ENCODE results near the gene ZBTB17.

- no peak for TF ChIP-seq CTCF (IDR thresholded peaks at IDR 0.05)
- no peak for TF ChIP-seq POLR2A (IDR thresholded peaks at IDR 0.05)
Observed at GRCh38 chr1:16023050-16023653, 47.3 kb upstream of the ZBTB17 start.
